Middle frontal gyrus (tissue), 1 donor: Measurements from ENCODE around the gene ZYX.

Experiments used
- DNase-seq: peaks from one replicate; pipeline ENCODE4 v3.0.0-alpha.2; 2015; ENCODE audit warnings: low spot score; ENCODE audit errors: extremely low spot score

Gene ZYX

GRCh38 chr7:143362131-143363015 lies 18.8 kb upstream of the ZYX start, which contains the start of gene FAM131B:
Gene FAM131B, minus strand, starts transcription at chr7:143362713. Its CDS starts 110 bp downstream, at chr7:143362603.
- no peak for DNase-seq

- no peak for DNase-seq
Measured at GRCh38 chr7:143363016-143363937, 17.9 kb upstream of the ZYX start.

- no peak for DNase-seq
Measured at GRCh38 chr7:143367972-143368371, 13.2 kb upstream of the ZYX start.

- no peak for DNase-seq
Measured at GRCh38 chr7:143368387-143368786, 12.8 kb upstream of the ZYX start.

- DNase-seq: no peak
Measured at GRCh38 chr7:143369678-143370651, 11.2 kb upstream of the ZYX start.

GRCh38 chr7:143372070-143372469 lies 9.1 kb upstream of the ZYX start:
- peak; percentile 61 for DNase-seq

GRCh38 chr7:143373255-143373794 lies 7.8 kb upstream of the ZYX start:
- no peak for DNase-seq

GRCh38 chr7:143374561-143374960 lies 6.6 kb upstream of the ZYX start:
- DNase-seq: no peak

- DNase-seq: no peak
Measured at GRCh38 chr7:143375298-143376034, 5.7 kb upstream of the ZYX start.

- DNase-seq: no peak
Measured at GRCh38 chr7:143376396-143376795, 4.7 kb upstream of the ZYX start.

- DNase-seq: no peak
Measured at GRCh38 chr7:143379611-143380259, 1.4 kb upstream of the ZYX start.

- peak; percentile 66 for DNase-seq
Measured at GRCh38 chr7:143380260-143380645, 892 bp upstream of the ZYX start.

GRCh38 chr7:143381427-143382125 lies 431 bp downstream of the ZYX start:
- DNase-seq: no peak

- no peak for DNase-seq
Measured at GRCh38 chr7:143382126-143382790, 1.1 kb downstream of the ZYX start.

GRCh38 chr7:143382791-143383641 lies 1.9 kb downstream of the ZYX start:
- no peak for DNase-seq

GRCh38 chr7:143383642-143383957 lies 2.5 kb downstream of the ZYX start:
- DNase-seq: no peak

GRCh38 chr7:143384148-143384547 lies 3.0 kb downstream of the ZYX start:
- no peak for DNase-seq
